Keratinocyte (primary cell): ENCODE measurements around the gene PLA2G4C.

ENCODE experiments used
- CTCF ChIP-seq, 3 experiments: IDR thresholded peaks in 1 of 3; conservative IDR thresholded peaks in 1 of 3; optimal IDR thresholded peaks in 1 of 3; 2 replicates in 2 of 3; 3 replicates in 1 of 3; pipeline versions ENCODE3 to v1.5.1; 2011; ENCODE audit warnings: low read length in 3 of 3, mild to moderate bottlenecking in 3 of 3, moderate library complexity in 2 of 3, control low read depth in 1 of 3, inconsistent platforms in 1 of 3; ENCODE audit not compliant: insufficient read depth in 2 of 3; ENCODE audit errors: extremely low read depth in 1 of 3
- EZH2 ChIP-seq: IDR thresholded peaks from one replicate; pipeline ENCODE4 v1.6.1; 2012; ENCODE audit warnings: inconsistent platforms, mild to moderate bottlenecking, low read length, moderate library complexity

GRCh38 chr19:48103922-48104321, 6.7 kb downstream of the PLA2G4C start:
- TF ChIP-seq CTCF (optimal IDR thresholded peaks at IDR 0.05 in 1 of 3, IDR thresholded peaks at IDR 0.05 in 1 of 3, conservative IDR thresholded peaks at IDR 0.05 in 1 of 3; ENCODE audit: extremely low read depth in 1 of 3, insufficient read depth in 2 of 3, low read length in 3 of 3) = no peak
- no peak for TF ChIP-seq EZH2
